ENCODE data around the gene ESPN. TPM values are rescaled to one million over a fixed set of nuclear protein-coding genes. Genes with fewer than 3 reads are reported as not detected.
"Not testable (repeated sequence)": the region's sequence is repeated elsewhere in the genome, so short reads cannot be mapped to it uniquely, and the experiment has no call there.

Gene ESPN
- total and polyA plus RNA-seq, 4 donors: 0.66 to 7.4 (median 3.3) TPM

- H3K27ac ChIP-seq (ENCODE audit: low read depth, low read length): no peak overlapping the region
- peaks cover 17% of the 10 kb centered on the region for H3K36me3 ChIP-seq (ENCODE audit: control insufficient read depth, insufficient read depth, low read length)
- WGBS (ENCODE audit: insufficient coverage): 90% methylated on average over 13 of the region's 14 CpGs
- peaks cover 14% of the 10 kb centered on the region for H3K27me3 ChIP-seq (ENCODE audit: control insufficient read depth, insufficient read depth, low read length)
- no peaks in the 10 kb centered on the region for H3K9me3 ChIP-seq (ENCODE audit: control insufficient read depth, insufficient read depth, low read length)
- no peak overlapping the region for H3K4me3 ChIP-seq (ENCODE audit: low read depth, low read length)
- peaks cover 64% of the 10 kb centered on the region for H3K4me1 ChIP-seq (ENCODE audit: control insufficient read depth, insufficient read depth, low read length)
- no peak for DNase-seq (ENCODE audit: low read depth in 4 of 6, low spot score in 6 of 6)
Measured at GRCh38 chr1:6487804-6488484, 63.4 kb downstream of the ESPN start.

DNA sequence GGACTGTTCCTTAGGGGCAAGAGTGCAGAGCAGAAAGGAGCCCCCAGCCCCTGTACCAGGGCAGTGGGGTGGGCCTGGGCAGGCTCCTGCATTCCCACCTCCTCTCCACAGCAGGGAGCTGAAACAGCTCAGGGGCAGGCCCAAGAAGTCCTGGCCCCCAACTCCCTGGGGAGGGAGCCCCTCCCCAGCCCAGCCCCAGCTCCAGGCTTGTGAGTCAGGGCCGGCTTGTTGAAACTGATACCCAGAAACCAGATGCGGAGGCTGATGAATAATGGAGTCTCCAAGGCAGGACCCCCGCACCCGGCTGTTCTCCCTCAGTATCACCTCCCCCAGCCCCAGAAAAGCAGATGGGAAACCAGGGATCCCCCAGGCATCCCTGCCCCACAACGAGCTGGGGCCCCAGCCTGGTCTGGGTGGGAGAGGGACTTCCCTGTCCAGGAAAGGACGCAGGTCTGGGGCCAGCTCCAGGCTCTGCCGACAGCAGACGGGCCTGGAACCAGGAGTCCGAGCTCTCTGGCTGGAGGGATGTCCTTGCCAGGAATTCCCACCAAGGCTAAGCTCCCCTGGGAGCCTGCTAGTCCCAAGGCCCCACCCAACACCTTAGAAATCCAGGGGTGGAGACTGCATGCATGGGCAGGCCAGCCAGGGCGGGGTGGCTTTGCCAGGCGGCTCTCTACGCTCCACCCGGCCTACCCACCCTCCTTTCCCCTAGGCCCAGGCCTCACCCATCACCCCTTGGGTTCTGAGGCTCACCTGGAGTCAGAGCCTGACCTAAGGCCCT, 64.2 kb downstream of the ESPN start:
- no peak for DNase-seq (ENCODE audit: low read depth in 4 of 6, low spot score in 6 of 6)
- Histone ChIP-seq H3K4me3 (ENCODE audit: low read depth, low read length) (no peak overlapping the region), H3K27me3 (ENCODE audit: control insufficient read depth, insufficient read depth, low read length) (peaks cover 14% of the 10 kb centered on the region), H3K9me3 (ENCODE audit: control insufficient read depth, insufficient read depth, low read length) (no peaks in the 10 kb centered on the region), H3K27ac (ENCODE audit: low read depth, low read length) (no peak overlapping the region), H3K4me1 (ENCODE audit: control insufficient read depth, insufficient read depth, low read length) (peaks cover 61% of the 10 kb centered on the region), H3K36me3 (ENCODE audit: control insufficient read depth, insufficient read depth, low read length) (peaks cover 17% of the 10 kb centered on the region)
- 89% methylated on average over 10 of the region's 13 CpGs for WGBS (ENCODE audit: insufficient coverage)

GRCh38 chr1:6489383-6489765, 64.8 kb downstream of the ESPN start:
- no peaks in the 10 kb centered on the region for H3K9me3 ChIP-seq (ENCODE audit: control insufficient read depth, insufficient read depth, low read length)
- H3K27ac ChIP-seq (ENCODE audit: low read depth, low read length): no peak overlapping the region
- peaks cover 16% of the 10 kb centered on the region for H3K36me3 ChIP-seq (ENCODE audit: control insufficient read depth, insufficient read depth, low read length)
- peaks cover 57% of the 10 kb centered on the region for H3K4me1 ChIP-seq (ENCODE audit: control insufficient read depth, insufficient read depth, low read length)
- no peak for DNase-seq (ENCODE audit: low read depth in 4 of 6, low spot score in 6 of 6)
- no peak overlapping the region for H3K4me3 ChIP-seq (ENCODE audit: low read depth, low read length)
- H3K27me3 ChIP-seq (ENCODE audit: control insufficient read depth, insufficient read depth, low read length): peaks cover 12% of the 10 kb centered on the region
- WGBS (ENCODE audit: insufficient coverage): 82% methylated on average over 9 of the region's 9 CpGs

DNA sequence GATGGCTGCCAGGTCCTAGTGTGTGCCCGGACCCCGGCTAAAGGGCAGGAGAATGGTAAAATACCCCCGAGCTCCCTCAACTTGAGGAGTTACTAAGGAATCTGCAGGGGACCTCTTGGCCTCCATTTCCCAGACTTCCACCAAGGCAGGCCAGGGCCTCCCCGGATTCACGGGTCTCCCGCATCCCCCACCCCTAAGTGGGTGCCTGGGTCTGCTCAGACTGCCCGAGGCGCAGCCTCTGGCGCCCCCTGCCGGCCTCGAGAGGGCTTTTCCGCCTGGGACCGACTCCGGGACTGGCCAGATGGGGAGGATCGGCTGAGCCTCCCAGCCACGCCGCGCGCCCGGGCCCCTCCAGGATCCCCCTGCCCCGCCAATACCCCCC, 65.2 kb downstream of the ESPN start:
- H3K36me3 ChIP-seq (ENCODE audit: control insufficient read depth, insufficient read depth, low read length): peaks cover 19% of the 10 kb centered on the region
- H3K4me1 ChIP-seq (ENCODE audit: control insufficient read depth, insufficient read depth, low read length): peaks cover 57% of the 10 kb centered on the region
- peak in 2 of 6 donors; percentile 82 to 88 for DNase-seq (ENCODE audit: low read depth in 4 of 6, low spot score in 6 of 6)
- peak overlapping the region; percentile 39 for H3K4me3 ChIP-seq (ENCODE audit: low read depth, low read length)
- 9% methylated on average over 21 of the region's 21 CpGs for WGBS (ENCODE audit: insufficient coverage)
- peaks cover 12% of the 10 kb centered on the region for H3K27me3 ChIP-seq (ENCODE audit: control insufficient read depth, insufficient read depth, low read length)
- H3K27ac ChIP-seq (ENCODE audit: low read depth, low read length): no peak overlapping the region
- H3K9me3 ChIP-seq (ENCODE audit: control insufficient read depth, insufficient read depth, low read length): no peaks in the 10 kb centered on the region

- H3K4me1 ChIP-seq (ENCODE audit: control insufficient read depth, insufficient read depth, low read length): peaks cover 59% of the 10 kb centered on the region
- no peak overlapping the region for H3K27ac ChIP-seq (ENCODE audit: low read depth, low read length)
- peaks cover 22% of the 10 kb centered on the region for H3K36me3 ChIP-seq (ENCODE audit: control insufficient read depth, insufficient read depth, low read length)
- peaks cover 9% of the 10 kb centered on the region for H3K27me3 ChIP-seq (ENCODE audit: control insufficient read depth, insufficient read depth, low read length)
- H3K9me3 ChIP-seq (ENCODE audit: control insufficient read depth, insufficient read depth, low read length): no peaks in the 10 kb centered on the region
- peak overlapping the region; percentile 39 for H3K4me3 ChIP-seq (ENCODE audit: low read depth, low read length)
- peak in 2 of 6 donors; percentile 78 to 85 for DNase-seq (ENCODE audit: low read depth in 4 of 6, low spot score in 6 of 6)
- under 1% methylated on average over 69 of the region's 70 CpGs for WGBS (ENCODE audit: insufficient coverage)
Measured at GRCh38 chr1:6490181-6491080, 65.9 kb downstream of the ESPN start.

DNA sequence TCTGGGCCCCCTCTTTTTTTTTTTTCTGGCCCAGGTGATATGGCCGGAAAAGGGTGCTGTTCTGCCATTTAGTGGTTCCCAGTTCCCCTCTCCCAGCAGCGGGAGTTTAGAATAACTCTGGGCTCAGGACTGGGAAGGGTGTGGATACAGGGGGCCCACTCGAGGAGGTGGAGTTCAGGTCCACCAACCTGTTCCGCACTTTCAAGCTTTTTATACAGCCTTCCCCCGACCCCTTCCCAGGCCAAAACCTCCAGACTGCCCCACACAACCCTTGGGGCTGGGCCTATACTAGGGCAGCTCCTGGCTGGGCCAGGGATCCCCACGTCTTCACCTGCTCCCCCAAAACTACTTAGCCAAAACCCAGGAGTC, 66.5 kb downstream of the ESPN start:
- no peak overlapping the region for H3K27ac ChIP-seq (ENCODE audit: low read depth, low read length)
- no peaks in the 10 kb centered on the region for H3K9me3 ChIP-seq (ENCODE audit: control insufficient read depth, insufficient read depth, low read length)
- peak overlapping the region; percentile 39 for H3K4me3 ChIP-seq (ENCODE audit: low read depth, low read length)
- peaks cover 22% of the 10 kb centered on the region for H3K36me3 ChIP-seq (ENCODE audit: control insufficient read depth, insufficient read depth, low read length)
- no peak for DNase-seq (ENCODE audit: low read depth in 4 of 6, low spot score in 6 of 6)
- peaks cover 60% of the 10 kb centered on the region for H3K4me1 ChIP-seq (ENCODE audit: control insufficient read depth, insufficient read depth, low read length)
- 49% methylated on average over 3 of the region's 6 CpGs for WGBS (ENCODE audit: insufficient coverage)
- H3K27me3 ChIP-seq (ENCODE audit: control insufficient read depth, insufficient read depth, low read length): peaks cover 4% of the 10 kb centered on the region

DNA sequence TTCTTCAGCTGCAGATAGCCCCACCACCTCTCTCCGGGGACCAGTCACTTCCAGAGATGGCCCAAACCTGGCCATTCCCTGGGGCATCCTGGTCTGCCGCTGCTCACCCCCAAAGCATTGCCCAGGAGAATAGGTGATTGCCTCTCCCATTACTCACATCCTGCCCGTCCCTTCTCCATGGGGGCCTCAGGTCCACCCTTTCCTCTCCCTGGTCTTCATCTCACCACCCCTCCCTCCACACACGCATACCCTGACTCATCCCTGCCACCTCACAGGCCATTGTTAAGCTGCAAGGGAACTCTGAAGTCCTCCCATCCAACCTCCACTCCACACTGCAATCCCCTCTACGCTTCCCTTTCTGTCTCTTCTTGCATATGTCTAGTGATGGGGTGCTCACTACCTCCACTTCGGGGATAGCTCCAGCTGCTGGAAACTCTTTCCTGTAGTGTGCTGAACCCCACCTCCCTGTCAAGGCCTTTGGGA, 66.9 kb downstream of the ESPN start, which contains the start of gene PLEKHG5:
Gene PLEKHG5, minus strand, starts transcription at position 188 of the 483 bp plus-strand sequence. CDS start 14,096 bp downstream, outside the sequence.
- no peak within 1 kb of the TSS for H3K27ac ChIP-seq (ENCODE audit: low read depth, low read length)
- peaks cover 22% of the 10 kb centered on the region for H3K36me3 ChIP-seq (ENCODE audit: control insufficient read depth, insufficient read depth, low read length)
- 67% methylated on average over 6 of the region's 6 CpGs for WGBS (ENCODE audit: insufficient coverage)
- no peaks in the 10 kb centered on the region for H3K9me3 ChIP-seq (ENCODE audit: control insufficient read depth, insufficient read depth, low read length)
- peak within 1 kb of the TSS; percentile 39 for H3K4me3 ChIP-seq (ENCODE audit: low read depth, low read length)
- peaks cover 60% of the 10 kb centered on the region for H3K4me1 ChIP-seq (ENCODE audit: control insufficient read depth, insufficient read depth, low read length)
- no peak for DNase-seq (ENCODE audit: low read depth in 4 of 6, low spot score in 6 of 6)
- peaks cover under 1% of the 10 kb centered on the region for H3K27me3 ChIP-seq (ENCODE audit: control insufficient read depth, insufficient read depth, low read length)

GRCh38 chr1:6491966-6492365, 67.4 kb downstream of the ESPN start:
- DNase-seq (ENCODE audit: low read depth in 4 of 6, low spot score in 6 of 6): no peak
- Histone ChIP-seq H3K4me3 (ENCODE audit: low read depth, low read length) (no peak overlapping the region), H3K4me1 (ENCODE audit: control insufficient read depth, insufficient read depth, low read length) (peaks cover 61% of the 10 kb centered on the region), H3K36me3 (ENCODE audit: control insufficient read depth, insufficient read depth, low read length) (peaks cover 22% of the 10 kb centered on the region), H3K27me3 (ENCODE audit: control insufficient read depth, insufficient read depth, low read length) (peaks cover 3% of the 10 kb centered on the region), H3K27ac (ENCODE audit: low read depth, low read length) (no peak overlapping the region), H3K9me3 (ENCODE audit: control insufficient read depth, insufficient read depth, low read length) (no peaks in the 10 kb centered on the region)
- WGBS (ENCODE audit: insufficient coverage): 68% methylated on average over 6 of the region's 10 CpGs

DNA sequence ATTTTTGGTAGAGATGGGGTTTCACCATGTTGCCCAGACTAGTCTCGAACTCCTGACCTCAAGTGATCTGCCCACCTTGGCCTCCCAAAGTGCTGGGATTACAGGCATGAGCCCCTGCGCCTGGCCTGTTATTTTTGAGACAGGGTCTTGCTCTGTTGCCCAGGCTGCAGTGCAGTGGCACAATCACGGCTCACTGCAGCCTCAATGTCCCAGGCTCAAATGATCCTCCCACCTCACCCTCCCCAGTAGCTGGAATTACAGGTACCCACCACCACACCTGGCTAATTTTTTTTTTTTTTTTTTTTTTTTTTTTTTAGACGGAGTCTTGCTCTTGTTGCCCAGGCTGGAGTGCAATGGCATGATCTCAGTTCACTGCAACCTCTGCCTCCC, 69.3 kb downstream of the ESPN start:
- not testable (repeated sequence) for H3K4me3 ChIP-seq (ENCODE audit: low read depth, low read length); H3K27ac ChIP-seq (ENCODE audit: low read depth, low read length); H3K27me3 ChIP-seq (ENCODE audit: control insufficient read depth, insufficient read depth, low read length); H3K9me3 ChIP-seq (ENCODE audit: control insufficient read depth, insufficient read depth, low read length); DNase-seq (ENCODE audit: low read depth in 4 of 6, low spot score in 6 of 6)
- H3K36me3 ChIP-seq (ENCODE audit: control insufficient read depth, insufficient read depth, low read length): peaks cover 19% of the 10 kb centered on the region
- 100% methylated on average over 1 of the region's 4 CpGs for WGBS (ENCODE audit: insufficient coverage)
- H3K4me1 ChIP-seq (ENCODE audit: control insufficient read depth, insufficient read depth, low read length): peaks cover 74% of the 10 kb centered on the region

All from spinal cord (tissue), 10 donors.